Memory B cell (primary cell): ENCODE measurements around the gene FAM53B.

Experiments used
- ATAC-seq: fragments of 150-1000 bp; cut with Tn5 transposase; 2 replicates; pipeline ENCODE4 v1.10.0; 2021; ENCODE audit warnings: low read depth, mild to moderate bottlenecking, moderate library complexity
- DNase-seq, 2 donors: peaks; one replicate each; pipeline ENCODE4 v3.0.0; 2022; ENCODE audit warnings: low spot score in 2 of 2
- H3K27ac Mint-ChIP-seq: one replicate; pipeline ENCODE4 v1.8.0; 2022; ENCODE audit warnings: mild to moderate bottlenecking, moderate library complexity, mixed read lengths
- H3K27me3 Mint-ChIP-seq: one replicate; pipeline ENCODE4 v1.8.0; 2022; ENCODE audit warnings: mixed read lengths
- H3K36me3 Mint-ChIP-seq: one replicate; pipeline ENCODE4 v1.8.0; 2022; ENCODE audit warnings: mild to moderate bottlenecking, mixed read lengths
- H3K4me1 Mint-ChIP-seq: one replicate; pipeline ENCODE4 v1.8.0; 2022; ENCODE audit warnings: mixed read lengths
- H3K4me3 Mint-ChIP-seq: one replicate; pipeline ENCODE4 v1.8.0; 2022; ENCODE audit warnings: mild to moderate bottlenecking, moderate library complexity, mixed read lengths
- H3K9me3 Mint-ChIP-seq: one replicate; pipeline ENCODE4 v1.8.0; 2022; ENCODE audit warnings: mixed read lengths

Gene FAM53B

DNA sequence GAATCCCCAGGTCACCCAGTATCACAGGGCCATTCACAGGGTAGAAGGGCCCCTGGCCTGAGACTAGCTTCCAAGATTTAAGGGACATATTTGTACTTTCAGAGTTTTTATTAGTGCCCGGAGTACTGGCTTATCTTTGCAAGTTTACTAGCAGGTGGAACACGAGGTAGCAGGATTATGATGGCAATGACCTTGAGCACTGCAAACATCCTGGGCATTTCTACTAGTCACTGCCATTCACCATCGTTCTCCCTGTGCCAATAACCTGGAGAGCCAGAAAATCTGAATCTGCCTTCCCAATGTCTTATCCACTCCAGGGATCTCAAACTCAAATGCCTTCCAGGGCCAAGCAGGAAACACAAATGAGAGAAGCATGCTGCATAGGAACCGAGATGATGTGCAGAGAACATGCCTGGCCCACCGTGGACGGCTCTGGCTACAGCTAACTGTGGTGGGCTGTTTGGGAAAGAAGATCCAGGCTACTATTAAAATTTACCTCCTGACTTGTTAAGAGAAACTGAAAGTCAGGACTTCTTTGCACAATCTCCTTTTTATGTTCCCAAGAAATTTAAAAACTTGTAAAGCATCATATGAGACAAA lies 16.7 kb downstream of the FAM53B start:
- peaks cover 11% of the 10 kb centered on the region for H3K36me3 Mint-ChIP-seq
- no peak overlapping the region for H3K4me3 Mint-ChIP-seq
- peak overlapping the region; percentile 98 for H3K27ac Mint-ChIP-seq
- ATAC-seq (no peak), DNase-seq (no peak)
- H3K9me3 Mint-ChIP-seq = no peaks in the 10 kb centered on the region
- H3K27me3 Mint-ChIP-seq = no peaks in the 10 kb centered on the region
- H3K4me1 Mint-ChIP-seq = peaks cover 60% of the 10 kb centered on the region

GRCh38 chr10:124725791-124726190 lies 18.4 kb downstream of the FAM53B start:
- DNase-seq (no peak), ATAC-seq (no peak)
- Mint-ChIP-seq H3K9me3 (no peaks in the 10 kb centered on the region), H3K4me3 (no peak overlapping the region), H3K27me3 (no peaks in the 10 kb centered on the region), H3K36me3 (peaks cover 11% of the 10 kb centered on the region), H3K27ac (peak overlapping the region; percentile 92), H3K4me1 (peaks cover 67% of the 10 kb centered on the region)

- peaks cover 11% of the 10 kb centered on the region for H3K36me3 Mint-ChIP-seq
- peak overlapping the region; percentile 92 for H3K27ac Mint-ChIP-seq
- DNase-seq (no peak), ATAC-seq (no peak)
- no peaks in the 10 kb centered on the region for H3K9me3 Mint-ChIP-seq
- H3K4me1 Mint-ChIP-seq = peaks cover 70% of the 10 kb centered on the region
- no peak overlapping the region for H3K4me3 Mint-ChIP-seq
- H3K27me3 Mint-ChIP-seq = no peaks in the 10 kb centered on the region
These were observed 19.0 kb downstream of the FAM53B start for GRCh38 chr10:124725171-124725631.

- Mint-ChIP-seq H3K4me1 (peaks cover 68% of the 10 kb centered on the region), H3K9me3 (no peaks in the 10 kb centered on the region), H3K27ac (peak overlapping the region; percentile 92), H3K36me3 (peaks cover 12% of the 10 kb centered on the region), H3K4me3 (peak overlapping the region; percentile 78), H3K27me3 (no peaks in the 10 kb centered on the region)
- ATAC-seq (no peak), DNase-seq (no peak)
These were observed 19.7 kb downstream of the FAM53B start for GRCh38 chr10:124724279-124725027.

GRCh38 chr10:124723826-124724225 lies 20.4 kb downstream of the FAM53B start:
- Mint-ChIP-seq H3K27me3 (no peaks in the 10 kb centered on the region), H3K9me3 (no peaks in the 10 kb centered on the region), H3K36me3 (peaks cover 12% of the 10 kb centered on the region), H3K27ac (peak overlapping the region; percentile 92), H3K4me3 (peak overlapping the region; percentile 78), H3K4me1 (peaks cover 66% of the 10 kb centered on the region)
- DNase-seq (no peak), ATAC-seq (no peak)

DNA sequence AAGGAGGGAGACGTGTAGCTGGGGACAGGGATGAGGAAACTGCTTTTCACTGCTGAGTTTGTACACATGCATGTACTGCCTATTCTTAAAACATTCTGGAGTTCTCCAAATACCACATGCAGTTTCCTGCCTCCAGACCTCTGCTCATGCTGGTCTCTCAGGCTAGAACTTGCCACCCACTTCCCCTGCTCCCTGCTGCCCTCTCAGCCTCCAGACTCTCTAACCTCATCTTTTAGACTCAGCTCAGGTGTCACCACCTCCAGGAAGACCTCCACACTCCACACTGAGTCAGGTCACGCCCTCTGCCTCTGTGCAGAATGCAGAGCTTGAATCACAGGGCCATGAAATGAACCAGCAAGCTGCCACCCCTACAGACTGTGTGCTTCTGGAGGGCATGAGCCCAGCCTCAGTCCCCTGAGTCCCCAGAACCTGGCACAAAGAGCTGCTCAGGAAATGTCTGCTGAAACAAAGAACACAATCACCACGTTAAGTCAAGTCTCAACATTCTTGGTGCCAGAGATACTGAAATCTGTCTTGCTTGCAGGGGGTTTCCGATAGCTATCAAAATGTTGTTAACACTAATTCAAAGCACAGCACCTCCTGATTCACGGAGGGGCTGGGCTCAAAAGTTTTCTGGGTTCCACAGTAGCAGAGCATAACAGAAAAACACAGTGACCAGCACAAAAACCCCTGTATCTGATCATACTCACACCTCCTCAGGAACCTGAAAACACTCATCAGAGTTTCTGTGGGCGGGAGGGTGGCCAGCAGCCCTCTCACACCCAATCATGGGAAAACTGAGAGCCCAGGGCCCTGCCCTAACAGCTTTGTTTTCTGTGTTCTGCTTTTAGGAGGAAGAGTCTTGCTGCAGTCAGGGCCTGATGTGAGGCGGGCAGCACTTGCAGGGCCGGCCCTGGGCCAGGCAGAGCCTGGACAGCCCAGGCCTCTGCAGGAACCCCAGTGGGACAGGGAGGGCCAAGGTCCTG lies 21.1 kb downstream of the FAM53B start:
- Mint-ChIP-seq H3K27me3 (no peaks in the 10 kb centered on the region), H3K4me1 (peaks cover 64% of the 10 kb centered on the region), H3K27ac (peak overlapping the region; percentile 92), H3K9me3 (no peaks in the 10 kb centered on the region), H3K36me3 (peaks cover 12% of the 10 kb centered on the region), H3K4me3 (peak overlapping the region; percentile 78)
- ATAC-seq (peak; percentile 31), DNase-seq (peak in 1 of 2 donors; percentile 36)

- peaks cover 14% of the 10 kb centered on the region for H3K36me3 Mint-ChIP-seq
- no peak for ATAC-seq
- DNase-seq = no peak
- H3K27me3 Mint-ChIP-seq = no peaks in the 10 kb centered on the region
- no peaks in the 10 kb centered on the region for H3K9me3 Mint-ChIP-seq
- peaks cover 74% of the 10 kb centered on the region for H3K4me1 Mint-ChIP-seq
- H3K27ac Mint-ChIP-seq = peak overlapping the region; percentile 92
- peak overlapping the region; percentile 63 for H3K4me3 Mint-ChIP-seq
These were observed 22.7 kb downstream of the FAM53B start for GRCh38 chr10:124721330-124722045.

DNA sequence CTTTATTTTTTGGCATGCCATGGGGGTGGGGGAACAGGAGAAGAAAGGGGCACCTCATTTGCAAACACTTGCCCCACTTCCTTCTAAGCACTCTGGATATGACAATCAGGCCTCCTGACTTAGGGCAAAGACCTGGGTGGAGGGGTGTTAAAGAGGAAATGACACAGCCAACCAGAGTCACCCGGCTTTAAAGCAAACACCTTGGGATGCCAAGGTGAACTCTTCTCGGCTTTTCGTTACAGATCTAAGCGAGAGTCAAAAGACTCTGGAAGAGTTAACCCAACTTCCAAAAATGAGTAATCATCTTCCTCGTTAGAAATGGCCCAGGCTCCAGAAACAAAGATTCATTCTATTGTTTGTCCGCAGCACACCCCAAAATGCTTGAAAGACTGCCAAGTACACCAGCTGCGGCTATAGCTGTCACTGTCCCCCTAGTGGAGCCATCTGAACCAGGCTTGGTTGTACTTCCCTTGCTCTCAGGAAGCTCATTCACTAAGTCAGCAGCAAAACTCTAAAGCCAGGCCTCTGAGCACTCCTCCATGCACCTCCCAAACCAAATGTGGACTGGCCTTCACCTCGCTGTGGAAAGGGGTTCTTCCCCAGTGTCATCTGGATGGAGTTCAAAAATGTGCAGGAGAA lies 24.8 kb downstream of the FAM53B start:
- peaks cover 9% of the 10 kb centered on the region for H3K36me3 Mint-ChIP-seq
- H3K27ac Mint-ChIP-seq = peak overlapping the region; percentile 92
- ATAC-seq = peak; percentile 62
- peak; percentile 59 to 76 for DNase-seq
- H3K9me3 Mint-ChIP-seq = no peaks in the 10 kb centered on the region
- peaks cover 78% of the 10 kb centered on the region for H3K4me1 Mint-ChIP-seq
- H3K27me3 Mint-ChIP-seq = no peaks in the 10 kb centered on the region
- peak overlapping the region; percentile 77 for H3K4me3 Mint-ChIP-seq

DNA sequence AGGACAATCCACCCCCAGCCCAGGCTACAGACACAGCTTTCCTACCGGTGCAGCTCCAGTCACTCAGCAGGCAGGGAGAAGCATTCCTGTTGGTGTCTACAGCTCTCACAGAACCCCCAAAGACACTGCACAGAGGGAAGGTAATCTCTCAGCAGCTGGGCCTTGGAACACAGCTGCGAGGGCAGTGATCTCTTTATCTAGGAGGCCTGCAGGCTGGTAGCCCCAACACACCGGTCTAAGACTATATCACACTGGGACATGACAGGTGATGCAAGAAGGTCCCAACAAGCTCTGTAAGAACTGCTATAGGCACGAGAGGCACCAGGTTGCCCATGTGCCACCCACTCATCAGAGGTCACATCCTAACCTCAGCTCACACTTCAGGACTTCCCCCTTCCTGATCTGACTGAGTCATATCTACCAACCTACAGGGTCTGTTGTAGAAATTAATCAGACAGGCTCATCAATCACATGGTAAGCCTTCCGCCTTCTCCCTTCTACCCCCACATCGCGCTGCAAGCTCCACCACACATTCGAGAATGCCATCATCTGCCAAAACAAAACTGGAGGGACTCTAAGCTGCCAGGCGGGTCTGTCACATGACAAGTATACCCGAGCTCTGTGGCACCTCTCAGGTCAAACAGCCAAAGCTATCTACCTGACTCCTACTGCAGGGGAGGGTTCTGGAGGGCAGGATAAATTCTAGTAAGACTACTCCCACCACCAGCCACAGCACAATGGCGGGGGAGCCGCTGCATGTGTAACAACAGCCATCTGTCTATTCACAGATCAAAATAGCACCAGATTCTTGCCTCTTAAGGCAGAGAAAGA lies 26.1 kb downstream of the FAM53B start:
- H3K27ac Mint-ChIP-seq = peak overlapping the region; percentile 92
- H3K4me3 Mint-ChIP-seq = peak overlapping the region; percentile 21
- ATAC-seq = peak; percentile 73
- peaks cover 70% of the 10 kb centered on the region for H3K4me1 Mint-ChIP-seq
- peak; percentile 62 to 71 for DNase-seq
- no peaks in the 10 kb centered on the region for H3K9me3 Mint-ChIP-seq
- H3K27me3 Mint-ChIP-seq = no peaks in the 10 kb centered on the region
- peaks cover 6% of the 10 kb centered on the region for H3K36me3 Mint-ChIP-seq

- no peaks in the 10 kb centered on the region for H3K9me3 Mint-ChIP-seq
- peaks cover 69% of the 10 kb centered on the region for H3K4me1 Mint-ChIP-seq
- peaks cover 7% of the 10 kb centered on the region for H3K36me3 Mint-ChIP-seq
- no peak for DNase-seq
- H3K4me3 Mint-ChIP-seq = no peak overlapping the region
- peak overlapping the region; percentile 92 for H3K27ac Mint-ChIP-seq
- no peak for ATAC-seq
- no peaks in the 10 kb centered on the region for H3K27me3 Mint-ChIP-seq
These were observed 27.0 kb downstream of the FAM53B start for GRCh38 chr10:124717041-124717757.

DNA sequence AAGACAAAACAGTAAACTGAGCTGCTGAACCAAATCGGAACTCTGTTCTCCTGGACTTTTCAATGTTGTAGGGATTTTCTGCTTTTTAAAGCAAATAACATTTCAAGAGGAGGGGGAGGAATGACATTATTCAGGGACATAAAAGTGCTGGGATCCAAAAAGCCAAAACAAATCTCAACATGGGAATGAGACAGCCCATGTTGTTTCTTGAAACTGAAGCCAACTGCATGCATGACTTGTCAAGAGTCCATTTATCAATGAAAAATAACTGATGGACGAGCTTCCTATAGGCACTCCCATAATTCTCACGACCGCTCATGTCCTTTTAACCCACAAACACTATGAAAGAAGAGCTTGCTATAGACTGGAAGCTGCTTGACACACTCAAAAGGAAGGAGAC lies 27.8 kb downstream of the FAM53B start:
- no peak overlapping the region for H3K4me3 Mint-ChIP-seq
- H3K27ac Mint-ChIP-seq = peak overlapping the region; percentile 92
- ATAC-seq (no peak), DNase-seq (no peak)
- no peaks in the 10 kb centered on the region for H3K27me3 Mint-ChIP-seq
- no peaks in the 10 kb centered on the region for H3K9me3 Mint-ChIP-seq
- H3K4me1 Mint-ChIP-seq = peaks cover 62% of the 10 kb centered on the region
- peaks cover 7% of the 10 kb centered on the region for H3K36me3 Mint-ChIP-seq

DNA sequence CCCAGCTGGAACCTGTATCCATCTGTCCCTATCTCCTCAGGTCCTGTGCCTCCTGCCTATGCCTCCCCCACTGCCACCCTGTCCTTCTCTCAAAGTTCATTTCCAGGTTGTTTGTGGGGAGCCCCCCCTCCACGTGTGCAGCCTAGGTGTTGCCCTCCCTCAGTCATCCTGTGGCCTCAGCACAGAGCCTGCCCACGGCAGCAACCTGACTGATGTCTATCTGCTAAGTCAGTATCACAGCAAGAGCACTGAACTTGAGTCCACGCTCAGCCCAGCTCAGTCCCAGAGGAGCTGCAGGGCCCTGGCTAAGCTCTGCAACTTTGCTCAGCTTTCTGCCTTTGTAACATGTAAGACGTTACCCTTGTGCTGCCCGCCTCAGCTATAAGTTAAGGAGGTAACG lies 28.7 kb downstream of the FAM53B start:
- Mint-ChIP-seq H3K27me3 (no peaks in the 10 kb centered on the region), H3K9me3 (no peaks in the 10 kb centered on the region), H3K27ac (peak overlapping the region; percentile 92), H3K4me1 (peaks cover 64% of the 10 kb centered on the region), H3K4me3 (peak overlapping the region; percentile 3), H3K36me3 (peaks cover 6% of the 10 kb centered on the region)
- DNase-seq (no peak), ATAC-seq (no peak)
